ENCODE results near the gene PIK3IP1.

PIK3IP1 gene

GRCh38 chr22:31302006-31302405 is 9.7 kb upstream of the PIK3IP1 start:
- Histone ChIP-seq H3K4me3 (ENCODE audit: low read depth in 1 of 2, low read length in 2 of 2) (no peak overlapping the region), H3K9me3 (ENCODE audit: low read length) (no peaks in the 10 kb centered on the region), H3K4me1 (ENCODE audit: insufficient read depth, low read length) (peaks cover 2% of the 10 kb centered on the region), H3K27me3 (ENCODE audit: control insufficient read depth in 1 of 2, insufficient read depth in 2 of 2, low read length in 2 of 2) (no peaks in the 10 kb centered on the region), H3K9ac (ENCODE audit: low read length) (no peak overlapping the region), H3K27ac (ENCODE audit: low read depth, low read length) (no peak overlapping the region), H3K36me3 (ENCODE audit: insufficient read depth, low read length) (no peaks in the 10 kb centered on the region)

DNA sequence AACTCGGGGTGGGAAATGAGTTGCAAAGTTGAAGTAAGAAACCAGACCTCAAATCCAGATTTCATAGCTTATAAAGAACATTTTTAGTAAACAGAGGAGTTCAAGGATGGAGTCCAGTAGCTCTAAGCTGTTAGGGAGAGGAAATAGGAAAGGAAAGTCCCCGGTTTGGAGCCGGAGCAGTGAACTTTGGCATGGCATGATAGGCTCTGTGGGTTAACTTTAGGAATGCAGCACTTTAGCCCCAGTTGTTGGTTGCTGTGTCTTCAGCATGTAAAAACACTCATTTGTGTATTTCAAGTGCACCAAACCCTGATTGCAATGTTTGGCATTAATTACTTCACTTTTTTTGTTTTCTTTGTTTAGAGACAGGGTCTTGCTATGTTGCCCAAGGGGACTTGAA is 8.6 kb upstream of the PIK3IP1 start:
- Histone ChIP-seq H3K9me3 (ENCODE audit: low read length) (no peaks in the 10 kb centered on the region), H3K4me3 (ENCODE audit: low read depth in 1 of 2, low read length in 2 of 2) (no peak overlapping the region), H3K27me3 (ENCODE audit: control insufficient read depth in 1 of 2, insufficient read depth in 2 of 2, low read length in 2 of 2) (no peaks in the 10 kb centered on the region), H3K4me1 (ENCODE audit: insufficient read depth, low read length) (peaks cover 11% of the 10 kb centered on the region), H3K36me3 (ENCODE audit: insufficient read depth, low read length) (no peaks in the 10 kb centered on the region), H3K27ac (ENCODE audit: low read depth, low read length) (no peak overlapping the region), H3K9ac (ENCODE audit: low read length) (no peak overlapping the region)

DNA sequence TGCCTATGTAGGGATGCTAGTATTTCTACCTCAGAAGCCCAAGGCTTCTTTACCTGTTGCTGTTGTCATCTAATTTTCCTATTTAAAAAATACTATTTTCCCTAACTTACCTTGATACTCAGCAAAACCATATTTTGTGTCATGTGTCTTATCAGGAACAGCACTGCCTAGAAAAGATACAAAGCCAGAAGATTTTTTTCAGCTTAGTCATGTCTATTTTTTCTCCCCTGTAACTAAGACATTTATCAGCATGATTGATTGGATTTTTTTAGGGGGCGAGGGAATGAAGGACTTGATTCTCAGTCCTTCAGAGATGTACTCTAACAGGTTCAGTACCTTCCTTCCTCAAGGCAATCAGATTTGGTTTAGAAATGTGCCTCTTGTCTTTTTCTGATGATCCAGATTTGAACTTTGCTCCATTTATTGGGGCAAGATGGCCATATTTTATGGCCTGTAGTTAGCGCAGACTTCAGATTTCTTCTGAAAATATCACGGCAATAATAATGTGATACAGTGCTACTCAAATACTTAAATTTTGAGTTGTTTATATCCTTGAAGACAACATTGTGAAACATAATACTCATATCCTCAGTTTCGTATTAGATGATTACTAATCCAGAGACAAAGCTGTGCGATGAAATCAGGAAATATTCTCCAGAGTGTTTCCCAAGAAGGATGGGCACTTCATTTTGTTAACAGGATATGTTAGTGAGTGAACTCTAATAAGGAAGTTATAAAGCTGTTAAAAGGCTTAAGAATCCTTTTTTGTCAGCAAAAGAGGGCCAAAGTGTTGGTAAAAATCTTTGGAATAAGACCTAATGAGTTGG is 3.8 kb upstream of the PIK3IP1 start:
- Histone ChIP-seq H3K27me3 (ENCODE audit: control insufficient read depth in 1 of 2, insufficient read depth in 2 of 2, low read length in 2 of 2) (no peaks in the 10 kb centered on the region), H3K36me3 (ENCODE audit: insufficient read depth, low read length) (no peaks in the 10 kb centered on the region), H3K9ac (ENCODE audit: low read length) (no peak overlapping the region), H3K9me3 (ENCODE audit: low read length) (no peaks in the 10 kb centered on the region), H3K4me3 (ENCODE audit: low read depth in 1 of 2, low read length in 2 of 2) (no peak overlapping the region), H3K27ac (ENCODE audit: low read depth, low read length) (peak overlapping the region; percentile 4), H3K4me1 (ENCODE audit: insufficient read depth, low read length) (peaks cover 30% of the 10 kb centered on the region)

DNA sequence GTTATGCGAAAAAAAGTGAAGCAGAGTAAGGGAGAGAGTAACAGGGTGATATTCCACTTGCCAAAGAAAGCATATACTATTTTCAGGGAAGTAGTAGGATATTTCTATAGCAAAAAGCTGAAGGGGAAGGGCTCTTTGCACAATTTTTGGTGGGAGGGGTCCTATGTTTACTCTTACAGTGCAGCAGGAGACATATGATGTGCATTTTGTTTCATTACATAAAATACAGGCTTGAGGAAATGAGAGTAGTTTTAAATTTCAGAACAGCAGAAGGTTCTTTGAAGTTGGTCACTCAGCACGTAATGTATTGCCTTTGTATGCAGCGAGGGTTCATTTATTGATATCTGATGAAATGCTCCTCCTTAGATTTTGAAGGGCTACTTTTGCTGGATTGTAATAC is 3.1 kb upstream of the PIK3IP1 start:
- H3K4me1 ChIP-seq (ENCODE audit: insufficient read depth, low read length) = peaks cover 30% of the 10 kb centered on the region
- no peaks in the 10 kb centered on the region for H3K36me3 ChIP-seq (ENCODE audit: insufficient read depth, low read length)
- no peak overlapping the region for H3K27ac ChIP-seq (ENCODE audit: low read depth, low read length)
- no peaks in the 10 kb centered on the region for H3K9me3 ChIP-seq (ENCODE audit: low read length)
- H3K9ac ChIP-seq (ENCODE audit: low read length) = no peak overlapping the region
- H3K4me3 ChIP-seq (ENCODE audit: low read depth in 1 of 2, low read length in 2 of 2) = no peak overlapping the region
- H3K27me3 ChIP-seq (ENCODE audit: control insufficient read depth in 1 of 2, insufficient read depth in 2 of 2, low read length in 2 of 2) = no peaks in the 10 kb centered on the region

DNA sequence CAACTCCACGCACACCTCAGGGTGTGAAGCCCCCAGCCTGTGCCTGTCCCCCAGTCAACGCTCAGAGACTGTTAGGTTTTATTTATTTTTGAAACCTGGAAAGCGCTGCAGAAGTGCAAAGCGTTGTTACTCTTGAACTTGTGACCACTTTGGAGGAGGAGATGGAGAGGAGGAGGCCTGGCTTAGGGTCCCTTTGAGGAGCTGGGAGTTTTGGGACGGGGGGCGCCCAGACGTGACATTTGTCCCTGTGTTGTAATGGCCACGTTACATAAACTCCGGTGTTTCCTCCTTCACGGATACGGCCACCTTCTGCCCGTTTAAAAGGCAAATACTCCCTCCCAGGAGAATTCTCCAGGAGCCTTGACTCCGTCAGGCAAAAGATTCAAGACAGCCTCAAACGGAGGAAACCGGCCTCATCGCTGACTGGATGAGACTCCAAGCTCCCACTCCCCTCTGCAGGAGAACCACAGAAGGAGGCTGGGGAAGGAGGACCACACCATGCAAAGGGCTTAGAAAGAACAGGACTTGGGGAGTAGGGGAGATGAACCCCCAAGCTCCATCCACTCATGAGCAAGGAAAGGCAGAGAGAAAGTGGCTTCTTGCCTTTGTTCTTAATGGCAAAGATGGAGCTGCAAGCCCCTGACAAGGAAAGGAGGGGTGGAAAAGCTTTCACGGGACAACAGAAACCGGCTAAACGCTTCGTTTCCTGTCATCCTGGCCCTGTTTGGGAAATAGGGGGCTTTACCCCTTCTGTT is 630 bp downstream of the PIK3IP1 start:
- Histone ChIP-seq H3K4me1 (ENCODE audit: insufficient read depth, low read length) (peaks cover 50% of the 10 kb centered on the region), H3K36me3 (ENCODE audit: insufficient read depth, low read length) (peaks cover 24% of the 10 kb centered on the region)

DNA sequence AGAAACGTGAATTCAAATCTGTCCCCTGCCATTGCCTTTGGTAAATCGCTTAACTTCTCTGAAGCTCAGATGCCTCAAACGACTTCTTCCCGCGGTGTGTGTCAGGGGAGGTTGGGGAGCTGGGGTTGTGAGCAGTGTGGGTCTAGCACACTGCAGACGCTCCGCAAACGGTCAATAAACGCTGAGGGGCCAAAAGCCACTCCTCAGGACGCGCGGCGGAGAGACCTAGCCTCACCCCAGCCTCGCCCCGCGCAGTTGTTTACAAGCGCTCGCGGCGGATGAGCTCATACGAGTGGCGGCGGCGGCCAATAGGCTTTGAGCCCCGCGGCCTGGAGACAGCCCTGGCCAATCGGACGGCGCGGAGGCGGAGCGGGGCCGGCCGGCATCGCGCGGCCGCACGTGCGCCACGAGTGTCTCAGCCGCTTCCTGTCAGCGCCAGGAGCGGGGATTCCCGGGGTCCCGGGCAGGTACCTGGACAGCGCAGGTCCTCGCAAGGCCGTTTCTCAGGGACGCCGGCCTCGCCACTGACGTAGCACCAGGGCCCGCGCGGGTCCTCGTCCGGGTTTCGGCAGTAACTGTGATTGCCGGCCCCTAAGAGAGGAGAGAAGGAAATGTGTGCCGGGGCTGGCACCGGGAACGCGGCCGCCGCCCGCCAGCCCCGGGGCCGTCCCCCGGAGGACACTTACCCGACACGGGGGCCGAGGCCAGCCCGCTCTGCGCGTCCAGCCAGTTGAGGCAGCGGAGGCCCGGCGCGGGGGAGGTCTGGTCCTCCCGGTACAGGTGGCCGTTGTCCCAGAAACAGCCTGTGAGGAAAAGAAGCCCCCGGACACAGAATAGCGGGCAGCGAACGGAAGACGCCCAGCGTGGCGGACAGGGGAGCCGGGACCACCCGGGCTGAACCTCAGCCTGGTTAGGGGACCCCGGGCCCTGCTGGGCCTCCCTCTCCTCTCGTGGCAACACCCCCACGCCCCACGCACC is 1.5 kb downstream of the PIK3IP1 start:
- Histone ChIP-seq H3K27ac (ENCODE audit: low read depth, low read length) (peak overlapping the region; percentile 98), H3K9me3 (ENCODE audit: low read length) (no peaks in the 10 kb centered on the region), H3K4me3 (ENCODE audit: low read depth in 1 of 2, low read length in 2 of 2) (peak overlapping the region; percentile 69 to 75), H3K9ac (ENCODE audit: low read length) (peak overlapping the region; percentile 22), H3K4me1 (ENCODE audit: insufficient read depth, low read length) (peaks cover 49% of the 10 kb centered on the region), H3K27me3 (ENCODE audit: control insufficient read depth in 1 of 2, insufficient read depth in 2 of 2, low read length in 2 of 2) (no peaks in the 10 kb centered on the region), H3K36me3 (ENCODE audit: insufficient read depth, low read length) (peaks cover 24% of the 10 kb centered on the region)

More for the DNA sequence above, 630 bp downstream of the PIK3IP1 start:
- H3K27me3 ChIP-seq (ENCODE audit: control insufficient read depth in 1 of 2, insufficient read depth in 2 of 2, low read length in 2 of 2) = no peaks in the 10 kb centered on the region
- no peaks in the 10 kb centered on the region for H3K9me3 ChIP-seq (ENCODE audit: low read length)
- peak overlapping the region; percentile 69 to 75 for H3K4me3 ChIP-seq (ENCODE audit: low read depth in 1 of 2, low read length in 2 of 2)
- H3K9ac ChIP-seq (ENCODE audit: low read length) = peak overlapping the region; percentile 81
- H3K27ac ChIP-seq (ENCODE audit: low read depth, low read length) = peak overlapping the region; percentile 98

DNA sequence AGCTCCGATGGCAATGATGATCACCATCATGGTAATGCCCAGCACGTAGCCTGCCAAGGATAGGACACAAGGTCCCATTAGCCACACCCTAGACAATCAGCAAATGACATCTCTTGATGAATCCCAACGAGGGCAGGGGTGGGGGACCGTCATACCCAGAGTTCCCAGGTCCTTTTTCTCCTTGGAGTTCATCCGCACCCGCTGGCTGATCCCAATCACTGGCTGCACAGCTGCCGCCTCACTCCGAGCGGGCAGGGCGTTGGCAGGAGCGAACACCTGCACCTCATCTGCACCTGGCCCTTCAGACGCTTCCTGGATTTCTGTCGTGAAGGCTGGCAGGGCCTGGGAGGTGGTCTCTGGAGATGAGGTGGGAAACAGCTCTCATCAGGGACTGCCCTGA is 2.9 kb downstream of the PIK3IP1 start:
- H3K9me3 ChIP-seq (ENCODE audit: low read length) = no peaks in the 10 kb centered on the region
- peaks cover 37% of the 10 kb centered on the region for H3K36me3 ChIP-seq (ENCODE audit: insufficient read depth, low read length)
- no peaks in the 10 kb centered on the region for H3K27me3 ChIP-seq (ENCODE audit: control insufficient read depth in 1 of 2, insufficient read depth in 2 of 2, low read length in 2 of 2)
- peak overlapping the region; percentile 35 for H3K27ac ChIP-seq (ENCODE audit: low read depth, low read length)
- no peak overlapping the region for H3K9ac ChIP-seq (ENCODE audit: low read length)
- peak overlapping the region in 1 of 2 donors; percentile 1 for H3K4me3 ChIP-seq (ENCODE audit: low read depth in 1 of 2, low read length in 2 of 2)
- H3K4me1 ChIP-seq (ENCODE audit: insufficient read depth, low read length) = peaks cover 44% of the 10 kb centered on the region

DNA sequence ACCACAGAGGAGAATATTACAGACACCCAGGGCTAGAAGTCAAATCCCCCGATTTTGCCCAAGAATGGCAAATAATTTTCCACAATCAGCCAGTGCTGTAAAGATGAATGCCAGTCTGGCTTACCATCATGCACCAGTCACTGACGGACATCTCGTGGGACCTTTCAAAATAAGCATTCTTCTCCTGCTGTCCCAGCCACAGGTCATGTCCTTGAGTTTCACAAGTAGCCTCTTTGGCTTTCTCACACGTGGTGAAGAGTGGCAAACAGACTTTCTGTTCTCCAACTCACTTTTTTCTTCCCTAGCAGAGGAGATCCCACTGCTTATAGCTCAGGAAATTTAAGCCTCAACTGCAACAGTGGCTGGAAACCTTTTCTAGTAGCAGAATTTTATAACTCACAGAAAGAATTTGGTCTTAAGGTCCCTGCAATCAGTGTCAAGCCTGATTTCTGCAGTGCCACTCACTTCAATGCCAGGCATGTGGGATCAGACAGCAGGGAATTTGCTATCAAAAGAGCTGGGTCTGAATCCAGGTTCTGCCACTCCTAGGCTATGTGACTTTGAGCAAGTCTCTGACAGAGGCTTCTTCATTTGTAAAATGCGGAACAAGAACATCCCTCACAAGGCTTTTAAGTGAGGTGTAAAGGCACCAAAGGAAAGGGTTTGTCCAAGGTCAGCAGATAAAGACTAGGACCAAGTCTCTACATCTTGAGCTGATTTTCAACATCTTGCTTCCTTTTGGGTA is 3.6 kb downstream of the PIK3IP1 start:
- H3K27ac ChIP-seq (ENCODE audit: low read depth, low read length) = no peak overlapping the region
- H3K4me3 ChIP-seq (ENCODE audit: low read depth in 1 of 2, low read length in 2 of 2) = no peak overlapping the region
- H3K27me3 ChIP-seq (ENCODE audit: control insufficient read depth in 1 of 2, insufficient read depth in 2 of 2, low read length in 2 of 2) = no peaks in the 10 kb centered on the region
- peaks cover 43% of the 10 kb centered on the region for H3K36me3 ChIP-seq (ENCODE audit: insufficient read depth, low read length)
- peaks cover 42% of the 10 kb centered on the region for H3K4me1 ChIP-seq (ENCODE audit: insufficient read depth, low read length)
- H3K9ac ChIP-seq (ENCODE audit: low read length) = no peak overlapping the region
- H3K9me3 ChIP-seq (ENCODE audit: low read length) = no peaks in the 10 kb centered on the region

GRCh38 chr22:31287818-31288495 is 4.3 kb downstream of the PIK3IP1 start:
- H3K9ac ChIP-seq (ENCODE audit: low read length) = no peak overlapping the region
- H3K4me3 ChIP-seq (ENCODE audit: low read depth in 1 of 2, low read length in 2 of 2) = no peak overlapping the region
- H3K36me3 ChIP-seq (ENCODE audit: insufficient read depth, low read length) = peaks cover 50% of the 10 kb centered on the region
- H3K9me3 ChIP-seq (ENCODE audit: low read length) = no peaks in the 10 kb centered on the region
- no peaks in the 10 kb centered on the region for H3K27me3 ChIP-seq (ENCODE audit: control insufficient read depth in 1 of 2, insufficient read depth in 2 of 2, low read length in 2 of 2)
- peaks cover 37% of the 10 kb centered on the region for H3K4me1 ChIP-seq (ENCODE audit: insufficient read depth, low read length)
- H3K27ac ChIP-seq (ENCODE audit: low read depth, low read length) = no peak overlapping the region

Data from muscle layer of colon (tissue), 2 donors.